Ammon's horn (tissue), 1 donor: ENCODE data around the gene SRD5A1.

Source experiments
- DNase-seq: peaks from one replicate; pipeline ENCODE4 v3.0.0-alpha.2; 2016; ENCODE audit warnings: low spot score

The SRD5A1 gene

GRCh38 chr5:6684075-6684474 is 50.8 kb downstream of the SRD5A1 start:
- DNase-seq: no peak

DNA sequence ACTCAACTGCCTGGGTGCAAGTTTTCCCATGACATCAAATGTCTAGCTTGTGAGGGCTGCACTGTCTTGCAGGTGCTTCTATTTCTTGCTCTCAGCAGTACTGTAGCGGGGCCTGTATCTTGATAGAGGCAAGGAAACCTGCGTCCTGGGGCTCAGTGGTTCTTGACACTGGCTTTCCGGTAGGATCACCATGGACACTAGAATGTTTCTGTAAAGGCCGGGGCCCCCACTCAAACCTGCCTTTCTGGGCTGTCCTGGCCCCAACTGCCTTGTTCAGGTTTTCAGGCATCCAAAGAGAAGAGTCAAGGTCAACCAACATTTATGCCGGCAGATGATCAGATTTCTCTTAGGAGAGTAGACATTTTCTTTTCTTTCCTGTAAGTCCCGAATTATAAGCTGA is 53.3 kb downstream of the SRD5A1 start:
- DNase-seq: no peak

DNA sequence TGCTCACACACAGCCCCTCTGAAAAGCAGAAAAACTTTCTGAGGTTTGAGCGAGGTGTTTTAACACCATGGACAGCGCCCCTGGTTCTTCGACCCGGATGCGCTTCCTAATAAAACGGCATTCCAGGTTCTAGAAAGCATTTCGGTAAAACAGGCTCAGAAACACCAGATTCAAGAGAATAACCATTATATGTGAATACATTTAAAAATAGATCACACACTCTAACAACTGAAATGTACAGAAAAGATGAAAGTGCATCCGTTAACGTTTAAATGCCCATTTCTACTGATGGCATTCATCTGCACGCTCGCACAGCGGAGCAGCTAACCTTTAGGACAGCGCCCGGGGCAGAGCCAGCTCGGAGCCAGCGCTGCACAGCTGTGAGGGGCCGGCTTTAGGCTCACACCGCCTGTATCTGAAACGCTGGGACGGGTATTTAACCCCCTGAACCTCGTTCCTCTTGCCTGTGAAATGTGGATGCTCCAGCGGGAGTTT is 53.7 kb downstream of the SRD5A1 start:
- DNase-seq: no peak

- no peak for DNase-seq
Observed at GRCh38 chr5:6687505-6687904, 54.3 kb downstream of the SRD5A1 start.

- DNase-seq: no peak
Observed at GRCh38 chr5:6692906-6693305, 59.7 kb downstream of the SRD5A1 start.

GRCh38 chr5:6698696-6699095 is 65.5 kb downstream of the SRD5A1 start:
- no peak for DNase-seq

- no peak for DNase-seq
Observed at GRCh38 chr5:6699357-6699756, 66.1 kb downstream of the SRD5A1 start.

GRCh38 chr5:6700074-6700684 is 66.9 kb downstream of the SRD5A1 start:
- no peak for DNase-seq

GRCh38 chr5:6700685-6701355 is 67.6 kb downstream of the SRD5A1 start:
- DNase-seq: no peak

DNA sequence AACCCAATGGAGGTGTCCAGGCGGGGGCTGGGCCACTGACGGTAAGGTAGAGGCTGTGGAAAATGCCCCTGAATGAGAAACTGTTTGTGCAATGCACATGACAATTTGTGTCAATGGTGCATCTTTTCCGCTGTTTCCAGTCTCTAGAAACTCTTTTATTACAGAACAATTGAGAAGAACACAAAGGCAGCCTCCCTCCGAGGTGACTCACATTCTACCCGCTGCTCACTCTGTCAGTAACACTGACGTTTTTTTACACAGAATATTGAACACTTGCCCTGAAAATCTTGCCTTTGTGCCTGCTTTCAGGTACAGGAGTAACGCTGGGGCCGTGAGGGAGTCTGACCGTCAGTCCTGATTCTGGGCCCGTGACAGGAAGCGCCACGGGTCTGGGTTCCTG is 68.3 kb downstream of the SRD5A1 start:
- no peak for DNase-seq

- DNase-seq: no peak
Observed at GRCh38 chr5:6702633-6703032, 69.4 kb downstream of the SRD5A1 start.

DNA sequence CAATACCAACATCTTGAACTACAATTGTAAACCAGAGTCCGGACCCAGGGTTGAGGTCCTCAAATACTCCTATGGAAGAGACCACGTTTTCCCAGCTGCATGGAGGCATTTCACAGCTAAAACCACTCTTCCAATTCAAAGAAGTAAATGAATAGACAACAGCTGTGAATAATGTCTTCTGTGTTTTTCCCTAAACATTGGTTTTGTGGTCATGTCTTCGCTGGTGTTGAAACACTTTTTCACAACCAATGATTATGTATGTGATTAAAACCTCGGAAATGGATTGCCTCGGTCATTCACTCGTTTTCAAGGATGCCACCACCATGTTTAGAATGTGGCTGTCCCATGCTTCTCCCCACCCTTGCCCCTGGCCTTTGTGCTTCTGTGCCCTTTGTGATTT is 70.6 kb downstream of the SRD5A1 start:
- DNase-seq: no peak

DNA sequence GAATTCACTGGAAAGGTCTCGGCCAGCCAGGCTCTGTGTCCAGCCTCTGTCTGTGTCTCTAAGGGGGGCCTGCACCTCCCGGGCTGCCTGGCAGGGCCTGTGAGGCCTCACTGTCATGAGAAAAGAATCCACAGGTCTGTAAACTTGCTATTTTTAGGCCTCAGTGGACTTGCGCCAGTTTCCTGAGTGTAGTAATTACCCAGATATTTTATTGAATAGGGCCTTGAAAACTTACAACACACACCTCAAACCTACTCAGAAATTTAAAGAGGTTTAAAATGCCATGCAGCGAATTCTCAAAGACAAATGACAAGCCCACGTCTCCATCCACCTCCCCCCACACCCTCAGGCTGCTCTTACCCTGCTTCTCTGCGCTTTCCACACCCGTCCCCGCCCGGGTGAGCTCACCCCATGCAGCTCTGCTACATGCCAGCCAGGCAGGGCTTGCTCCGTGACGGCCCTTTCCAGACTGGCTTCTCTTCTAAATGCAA is 71.2 kb downstream of the SRD5A1 start:
- no peak for DNase-seq

- DNase-seq: no peak
Observed at GRCh38 chr5:6705088-6705487, 71.8 kb downstream of the SRD5A1 start.

- DNase-seq: no peak
Observed at GRCh38 chr5:6705959-6706358, 72.7 kb downstream of the SRD5A1 start.

DNA sequence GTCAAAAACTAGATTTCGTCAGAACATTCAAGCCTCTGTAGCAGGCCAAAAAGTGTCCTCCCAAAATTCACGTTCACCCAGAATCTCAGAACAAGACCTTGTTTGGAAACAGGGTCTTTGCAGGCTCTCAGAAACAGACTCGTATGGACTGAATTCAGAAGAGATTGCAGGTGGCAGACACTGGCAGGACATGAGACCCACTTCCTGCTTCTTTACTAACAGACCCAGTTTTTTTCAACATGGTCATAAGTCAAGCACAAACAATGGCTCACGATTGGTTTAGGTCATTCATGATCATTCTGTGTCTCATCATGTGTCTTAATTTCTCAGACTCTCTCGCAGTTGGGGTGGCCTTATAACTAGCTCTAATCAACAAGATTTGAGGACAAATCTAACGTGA is 74.6 kb downstream of the SRD5A1 start:
- no peak for DNase-seq

DNA sequence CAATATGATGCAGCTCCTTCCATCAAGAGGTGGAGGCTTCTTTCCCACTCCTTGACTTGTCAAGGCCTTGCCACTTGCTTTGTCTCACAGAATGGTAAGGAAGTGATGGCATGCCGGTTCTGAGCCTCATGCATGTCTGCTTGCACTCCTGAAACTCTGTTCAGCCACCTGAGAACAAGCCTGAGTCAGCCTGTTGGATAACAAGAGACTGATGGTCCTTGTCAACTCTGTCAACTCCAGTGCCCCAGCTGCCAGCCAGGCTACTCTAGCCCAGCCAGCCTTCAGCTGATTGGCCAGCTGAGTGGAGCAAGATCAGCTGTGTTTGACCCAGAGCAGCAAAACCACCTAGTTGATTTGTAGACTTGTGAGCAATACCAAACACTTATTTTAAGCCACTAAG is 75.6 kb downstream of the SRD5A1 start:
- DNase-seq: no peak

GRCh38 chr5:6710070-6710469 is 76.8 kb downstream of the SRD5A1 start:
- DNase-seq: no peak

DNA sequence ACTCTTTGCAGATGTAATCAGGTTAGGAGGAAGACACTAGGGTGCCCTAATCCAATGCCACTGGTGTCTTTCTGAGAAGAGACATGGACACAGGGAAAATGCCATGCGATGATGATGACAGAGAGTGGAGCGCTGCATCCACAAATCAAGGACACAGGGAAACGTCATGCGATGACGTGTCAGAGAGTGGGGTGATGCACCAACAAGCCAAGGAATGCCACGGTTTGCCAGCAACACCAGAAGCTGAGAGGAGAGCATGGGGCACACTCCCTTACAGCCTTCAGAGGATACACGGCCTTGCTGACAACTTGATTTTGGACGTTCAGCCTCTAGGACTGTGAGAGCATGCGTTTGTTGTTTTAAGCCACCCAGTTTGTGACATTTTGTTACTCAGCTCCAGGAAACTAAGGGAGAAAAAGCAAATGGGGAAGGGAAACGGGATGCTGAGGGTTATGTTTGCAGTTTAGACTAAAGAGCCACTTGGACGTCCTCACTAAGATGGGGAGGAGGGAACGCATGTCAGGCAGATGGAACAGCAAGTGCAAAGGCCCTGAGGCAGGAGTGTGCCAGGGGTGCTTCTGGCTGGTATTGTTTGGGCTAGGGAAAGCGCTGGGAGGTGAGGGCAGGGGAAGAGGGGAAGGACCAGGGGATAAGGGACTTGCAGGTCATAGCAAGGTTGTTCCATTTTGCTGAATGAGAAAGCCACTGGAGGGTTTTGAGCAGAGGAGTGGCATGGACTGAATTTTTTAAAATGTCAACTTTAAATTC is 77.5 kb downstream of the SRD5A1 start:
- no peak for DNase-seq

- DNase-seq: no peak
Observed at GRCh38 chr5:6711409-6712141, 78.3 kb downstream of the SRD5A1 start.

GRCh38 chr5:6712142-6712576 is 78.9 kb downstream of the SRD5A1 start:
- peak; percentile 54 for DNase-seq

GRCh38 chr5:6712577-6713273 is 79.5 kb downstream of the SRD5A1 start:
- DNase-seq: peak; percentile 97
